Measurements from ENCODE around the gene NUP85. TPM values are rescaled to one million over a fixed set of nuclear protein-coding genes. Genes with fewer than 3 reads are reported as not detected.

The NUP85 gene
- total and polyA plus RNA-seq, 2 of the 4 experiments (the other 2 are of a cell fraction): 29.4 to 54.4 TPM

DNA sequence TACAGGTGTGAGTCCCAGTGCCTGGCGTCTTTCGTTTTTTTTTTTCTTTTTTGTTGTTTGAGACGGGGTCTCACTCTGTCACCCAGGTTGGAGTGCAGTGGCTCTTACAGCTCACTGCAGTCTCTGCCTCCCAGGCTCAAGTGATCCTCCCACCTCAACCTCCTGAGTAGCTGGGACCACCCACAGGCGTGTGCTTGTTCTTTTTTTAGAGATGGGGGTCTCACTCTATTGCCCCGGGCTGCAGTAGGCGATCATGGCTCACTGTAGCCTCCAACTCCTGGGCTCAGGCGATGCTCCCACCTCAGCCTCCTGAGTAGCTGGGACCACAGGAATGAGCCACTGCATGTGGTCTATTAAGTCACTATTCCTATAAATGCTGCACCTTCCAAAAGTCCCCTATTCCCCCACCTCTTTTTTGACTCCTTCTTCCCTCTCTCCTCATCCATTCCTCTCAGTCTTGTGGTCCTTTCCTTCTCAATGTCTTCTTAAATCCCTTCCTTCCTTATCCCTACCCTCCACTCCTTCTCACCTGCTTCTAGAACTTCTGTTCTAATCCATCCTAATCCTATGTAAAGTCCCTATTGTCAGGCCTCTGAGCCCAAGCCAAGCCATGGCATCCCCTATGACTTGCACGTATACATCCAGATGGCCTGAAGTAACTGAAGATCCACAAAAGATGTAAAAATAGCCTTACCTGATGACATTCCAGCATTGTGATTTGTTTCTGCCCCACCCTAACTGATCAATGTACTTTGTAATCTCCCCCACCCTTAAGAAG is 46.7 kb downstream of the NUP85 start:
- Histone ChIP-seq H3K27me3 (ENCODE audit: control insufficient read depth, insufficient read depth, low read length) (no peaks in the 10 kb centered on the region), H2BK5ac (ENCODE audit: low read depth, low read length, poor library complexity, severe bottlenecking) (no peak overlapping the region), H4K20me1 (ENCODE audit: insufficient read depth, low read length) (peaks cover 34% of the 10 kb centered on the region), H3K14ac (replicated peaks; ENCODE audit: low read depth, low read length) (no peak overlapping the region), H3K4me2 (ENCODE audit: low read depth, low read length) (no peak overlapping the region), H3K4me1 (ENCODE audit: control insufficient read depth, insufficient read depth, low read length) (peaks cover 3% of the 10 kb centered on the region; the same call in 1 of the 2 replicates), H2BK120ac (ENCODE audit: low read depth, low read length) (no peak overlapping the region), H3K79me1 (ENCODE audit: low read depth in 1 of 2, low read length in 2 of 2) (peaks cover 10 to 44% of the 10 kb centered on the region in 2 experiments; a peak in 3 of 4 replicates), H3K23ac (ENCODE audit: low read depth, low read length) (no peak overlapping the region), H4K8ac (ENCODE audit: low read depth in 2 of 2, low read length in 2 of 2) (no peak overlapping the region), H3K18ac (ENCODE audit: low read depth, low read length) (no peak overlapping the region), H3K56ac (ENCODE audit: extremely low read depth, insufficient read depth, low read length) (no peak overlapping the region), H3K4me3 (ENCODE audit: insufficient read depth, low read depth, low read length) (no peak overlapping the region), H2AFZ (replicated peaks; ENCODE audit: low read length, poor library complexity) (no peak overlapping the region), H3K9ac (ENCODE audit: low read depth, low read length) (no peak overlapping the region), H3K9me1 (ENCODE audit: insufficient read depth, low read length) (0 out of 2 replicates have a peak, but pooled peaks cover 6% of the 10 kb centered on the region), H2AK9ac (replicated peaks; ENCODE audit: low read depth, low read length, poor library complexity) (no peak overlapping the region), H2BK15ac (ENCODE audit: low read depth, low read length) (no peak overlapping the region), H2AK5ac (ENCODE audit: low read depth, low read length) (no peak overlapping the region), H4K91ac (ENCODE audit: insufficient read depth, low read depth, low read length) (no peak overlapping the region), H3K27ac (ENCODE audit: insufficient read depth, low read length) (no peak overlapping the region), H4K5ac (ENCODE audit: low read depth, low read length) (no peak overlapping the region), H3K9me3 (ENCODE audit: control insufficient read depth, insufficient read depth, low read length) (no peaks in the 10 kb centered on the region), H3K4ac (ENCODE audit: low read depth, low read length) (no peak overlapping the region), H3K36me3 (ENCODE audit: control insufficient read depth, insufficient read depth, low read length) (no peaks in the 10 kb centered on the region; the same call in 1 of the 2 replicates), H2BK20ac (ENCODE audit: low read depth, low read length) (no peak overlapping the region)
- no TSS peak for BruUV-seq (replicated peaks)
- 100% methylated on average over 2 of the region's 8 CpGs; no CpG with 5 or more reads in 1 of the 2 experiments for WGBS, 2 experiments (ENCODE audit: extremely low coverage in 2 of 2, insufficient read length in 1 of 2)
- intact Hi-C loops (cut with micrococcal nuclease): no loop called here
- ChIA-PET CTCF (interaction anchor here (1.1 kb wide), 1 partner anchor 18 kb away, joined by 3 read pairs; the partner anchor contains the start of gene MIF4GD), POLR2A (ENCODE audit: unreplicated experiment) (no interaction called here)
- ATAC-seq (ENCODE audit: low read depth): no peak
- in situ Hi-C loops (cut with MboI; ENCODE audit: low sequenced_read_pairs): no loop called here
- dilution Hi-C loops (cut with HindIII; ENCODE audit: low sequenced_read_pairs, unreplicated experiment): no loop called here
- no peak for DNase-seq
- TF ChIP-seq BHLHE40 (IDR thresholded peaks at IDR 0.05; ENCODE audit: low read depth, low read length): no peak
- no peak for TF ChIP-seq RAD21 (IDR thresholded peaks at IDR 0.05; ENCODE audit: low read length)
- TF ChIP-seq MAZ (IDR thresholded peaks at IDR 0.05; ENCODE audit: borderline replicate concordance, low read depth, low read length): no peak
- no peak for TF ChIP-seq NFE2L2 (IDR thresholded peaks at IDR 0.05; ENCODE audit: low read depth, low read length)
- TF ChIP-seq RFX5 (IDR thresholded peaks at IDR 0.05; ENCODE audit: low read depth, low read length): no peak
- no peak for TF ChIP-seq MXI1 (IDR thresholded peaks at IDR 0.05; ENCODE audit: borderline replicate concordance, low read depth, low read length)
- no peak for TF ChIP-seq POLR2A (IDR thresholded peaks at IDR 0.05; ENCODE audit: low read depth, low read length)
- TF ChIP-seq, protein P1, sequence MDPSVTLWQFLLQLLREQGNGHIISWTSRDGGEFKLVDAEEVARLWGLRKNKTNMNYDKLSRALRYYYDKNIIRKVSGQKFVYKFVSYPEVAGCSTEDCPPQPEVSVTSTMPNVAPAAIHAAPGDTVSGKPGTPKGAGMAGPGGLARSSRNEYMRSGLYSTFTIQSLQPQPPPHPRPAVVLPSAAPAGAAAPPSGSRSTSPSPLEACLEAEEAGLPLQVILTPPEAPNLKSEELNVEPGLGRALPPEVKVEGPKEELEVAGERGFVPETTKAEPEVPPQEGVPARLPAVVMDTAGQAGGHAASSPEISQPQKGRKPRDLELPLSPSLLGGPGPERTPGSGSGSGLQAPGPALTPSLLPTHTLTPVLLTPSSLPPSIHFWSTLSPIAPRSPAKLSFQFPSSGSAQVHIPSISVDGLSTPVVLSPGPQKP (IDR thresholded peaks at IDR 0.05; ENCODE audit: borderline replicate concordance, low read depth, low read length): no peak
- TF ChIP-seq MAFK (IDR thresholded peaks at IDR 0.05; ENCODE audit: low read depth, low read length): no peak
- no peak for TF ChIP-seq CEBPB (IDR thresholded peaks at IDR 0.05; ENCODE audit: low read depth, low read length)
- no peak for TF ChIP-seq CHD1 (IDR thresholded peaks at IDR 0.05; ENCODE audit: low read depth, low read length)
- TF ChIP-seq, protein P2, sequence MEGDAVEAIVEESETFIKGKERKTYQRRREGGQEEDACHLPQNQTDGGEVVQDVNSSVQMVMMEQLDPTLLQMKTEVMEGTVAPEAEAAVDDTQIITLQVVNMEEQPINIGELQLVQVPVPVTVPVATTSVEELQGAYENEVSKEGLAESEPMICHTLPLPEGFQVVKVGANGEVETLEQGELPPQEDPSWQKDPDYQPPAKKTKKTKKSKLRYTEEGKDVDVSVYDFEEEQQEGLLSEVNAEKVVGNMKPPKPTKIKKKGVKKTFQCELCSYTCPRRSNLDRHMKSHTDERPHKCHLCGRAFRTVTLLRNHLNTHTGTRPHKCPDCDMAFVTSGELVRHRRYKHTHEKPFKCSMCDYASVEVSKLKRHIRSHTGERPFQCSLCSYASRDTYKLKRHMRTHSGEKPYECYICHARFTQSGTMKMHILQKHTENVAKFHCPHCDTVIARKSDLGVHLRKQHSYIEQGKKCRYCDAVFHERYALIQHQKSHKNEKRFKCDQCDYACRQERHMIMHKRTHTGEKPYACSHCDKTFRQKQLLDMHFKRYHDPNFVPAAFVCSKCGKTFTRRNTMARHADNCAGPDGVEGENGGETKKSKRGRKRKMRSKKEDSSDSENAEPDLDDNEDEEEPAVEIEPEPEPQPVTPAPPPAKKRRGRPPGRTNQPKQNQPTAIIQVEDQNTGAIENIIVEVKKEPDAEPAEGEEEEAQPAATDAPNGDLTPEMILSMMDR (conservative IDR thresholded peaks at IDR 0.05; ENCODE audit: low read depth, low read length): no peak
- no peak for TF ChIP-seq FOS (IDR thresholded peaks at IDR 0.05; ENCODE audit: low read depth, low read length)
- TF ChIP-seq, protein P3, sequence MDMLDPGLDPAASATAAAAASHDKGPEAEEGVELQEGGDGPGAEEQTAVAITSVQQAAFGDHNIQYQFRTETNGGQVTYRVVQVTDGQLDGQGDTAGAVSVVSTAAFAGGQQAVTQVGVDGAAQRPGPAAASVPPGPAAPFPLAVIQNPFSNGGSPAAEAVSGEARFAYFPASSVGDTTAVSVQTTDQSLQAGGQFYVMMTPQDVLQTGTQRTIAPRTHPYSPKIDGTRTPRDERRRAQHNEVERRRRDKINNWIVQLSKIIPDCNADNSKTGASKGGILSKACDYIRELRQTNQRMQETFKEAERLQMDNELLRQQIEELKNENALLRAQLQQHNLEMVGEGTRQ (IDR thresholded peaks at IDR 0.05; ENCODE audit: low read depth, low read length): no peak
- TF ChIP-seq RCOR1 (IDR thresholded peaks at IDR 0.05; ENCODE audit: insufficient replicate concordance, low read length): no peak
